Measurements from ENCODE around the gene NEK11. TPM values are rescaled to one million over a fixed set of nuclear protein-coding genes. Genes with fewer than 3 reads are reported as not detected.

The NEK11 gene
- total and polyA plus RNA-seq, 9 donors, result 6.3 to 11.5 (median 7.5) TPM

GRCh38 chr3:131387796-131388489 lies 361.3 kb downstream of the NEK11 start:
- Histone ChIP-seq H3K27ac (ENCODE audit: low read length) (no peak overlapping the region), H3K27me3 (ENCODE audit: control insufficient read depth, insufficient read depth, low read length) (no peaks in the 10 kb centered on the region), H3K4me1 (ENCODE audit: control insufficient read depth, insufficient read depth, low read length) (peaks cover 12% of the 10 kb centered on the region), H3K9me3 (replicated peaks; ENCODE audit: control insufficient read depth, low read depth, low read length) (no peaks in the 10 kb centered on the region), H3K4me3 (ENCODE audit: low read length) (no peak overlapping the region), H3K36me3 (ENCODE audit: control insufficient read depth, insufficient read depth, low read length) (peaks cover 27% of the 10 kb centered on the region)
- 18% methylated on average over 1 of the region's 1 CpG for WGBS (ENCODE audit: insufficient coverage)
- DNase-seq, result peak; percentile 10

GRCh38 chr3:131388490-131388799 lies 361.8 kb downstream of the NEK11 start:
- no peak overlapping the region for H3K27ac ChIP-seq (ENCODE audit: low read length)
- H3K9me3 ChIP-seq (replicated peaks; ENCODE audit: control insufficient read depth, low read depth, low read length), result no peaks in the 10 kb centered on the region
- no peaks in the 10 kb centered on the region for H3K27me3 ChIP-seq (ENCODE audit: control insufficient read depth, insufficient read depth, low read length)
- H3K4me1 ChIP-seq (ENCODE audit: control insufficient read depth, insufficient read depth, low read length), result peaks cover 10% of the 10 kb centered on the region
- 60% methylated on average over 2 of the region's 2 CpGs for WGBS (ENCODE audit: insufficient coverage)
- DNase-seq, result no peak
- H3K36me3 ChIP-seq (ENCODE audit: control insufficient read depth, insufficient read depth, low read length), result peaks cover 22% of the 10 kb centered on the region
- no peak overlapping the region for H3K4me3 ChIP-seq (ENCODE audit: low read length)

GRCh38 chr3:131390331-131390730 lies 363.7 kb downstream of the NEK11 start:
- WGBS (ENCODE audit: insufficient coverage), result no CpG with 5 or more reads among the region's 2 CpGs
- Histone ChIP-seq H3K36me3 (ENCODE audit: control insufficient read depth, insufficient read depth, low read length) (peaks cover 6% of the 10 kb centered on the region), H3K27me3 (ENCODE audit: control insufficient read depth, insufficient read depth, low read length) (no peaks in the 10 kb centered on the region), H3K27ac (ENCODE audit: low read length) (no peak overlapping the region), H3K9me3 (replicated peaks; ENCODE audit: control insufficient read depth, low read depth, low read length) (no peaks in the 10 kb centered on the region), H3K4me1 (ENCODE audit: control insufficient read depth, insufficient read depth, low read length) (peaks cover 10% of the 10 kb centered on the region), H3K4me3 (ENCODE audit: low read length) (no peak overlapping the region)
- DNase-seq, result no peak

- Histone ChIP-seq H3K4me3 (ENCODE audit: low read length) (no peak overlapping the region), H3K27ac (ENCODE audit: low read length) (no peak overlapping the region), H3K27me3 (ENCODE audit: control insufficient read depth, insufficient read depth, low read length) (no peaks in the 10 kb centered on the region), H3K36me3 (ENCODE audit: control insufficient read depth, insufficient read depth, low read length) (no peaks in the 10 kb centered on the region), H3K4me1 (ENCODE audit: control insufficient read depth, insufficient read depth, low read length) (peaks cover 3% of the 10 kb centered on the region), H3K9me3 (replicated peaks; ENCODE audit: control insufficient read depth, low read depth, low read length) (no peaks in the 10 kb centered on the region)
- 22% methylated on average over 3 of the region's 6 CpGs for WGBS (ENCODE audit: insufficient coverage)
- peak; percentile 39 for DNase-seq
Measured at GRCh38 chr3:131393051-131393450, 366.4 kb downstream of the NEK11 start.

GRCh38 chr3:131393868-131394267 lies 367.2 kb downstream of the NEK11 start:
- no peaks in the 10 kb centered on the region for H3K9me3 ChIP-seq (replicated peaks; ENCODE audit: control insufficient read depth, low read depth, low read length)
- DNase-seq, result no peak
- H3K4me3 ChIP-seq (ENCODE audit: low read length), result no peak overlapping the region
- peaks cover 3% of the 10 kb centered on the region for H3K4me1 ChIP-seq (ENCODE audit: control insufficient read depth, insufficient read depth, low read length)
- WGBS (ENCODE audit: insufficient coverage), result 86% methylated on average over 1 of the region's 4 CpGs
- H3K27ac ChIP-seq (ENCODE audit: low read length), result no peak overlapping the region
- H3K36me3 ChIP-seq (ENCODE audit: control insufficient read depth, insufficient read depth, low read length), result no peaks in the 10 kb centered on the region
- H3K27me3 ChIP-seq (ENCODE audit: control insufficient read depth, insufficient read depth, low read length), result no peaks in the 10 kb centered on the region

GRCh38 chr3:131394400-131394799 lies 367.7 kb downstream of the NEK11 start:
- Histone ChIP-seq H3K4me3 (ENCODE audit: low read length) (no peak overlapping the region), H3K4me1 (ENCODE audit: control insufficient read depth, insufficient read depth, low read length) (peaks cover 3% of the 10 kb centered on the region), H3K27me3 (ENCODE audit: control insufficient read depth, insufficient read depth, low read length) (no peaks in the 10 kb centered on the region), H3K27ac (ENCODE audit: low read length) (no peak overlapping the region), H3K36me3 (ENCODE audit: control insufficient read depth, insufficient read depth, low read length) (no peaks in the 10 kb centered on the region), H3K9me3 (replicated peaks; ENCODE audit: control insufficient read depth, low read depth, low read length) (no peaks in the 10 kb centered on the region)
- no peak for DNase-seq

- no peak overlapping the region for H3K4me3 ChIP-seq (ENCODE audit: low read length)
- H3K36me3 ChIP-seq (ENCODE audit: control insufficient read depth, insufficient read depth, low read length), result no peaks in the 10 kb centered on the region
- peaks cover 3% of the 10 kb centered on the region for H3K4me1 ChIP-seq (ENCODE audit: control insufficient read depth, insufficient read depth, low read length)
- H3K27me3 ChIP-seq (ENCODE audit: control insufficient read depth, insufficient read depth, low read length), result no peaks in the 10 kb centered on the region
- H3K9me3 ChIP-seq (replicated peaks; ENCODE audit: control insufficient read depth, low read depth, low read length), result no peaks in the 10 kb centered on the region
- peak; percentile 94 for DNase-seq
- no peak overlapping the region for H3K27ac ChIP-seq (ENCODE audit: low read length)
Measured at GRCh38 chr3:131396170-131396569, 369.5 kb downstream of the NEK11 start.

GRCh38 chr3:131397889-131398288 lies 371.2 kb downstream of the NEK11 start:
- DNase-seq, result no peak
- WGBS (ENCODE audit: insufficient coverage), result 40% methylated on average over 2 of the region's 4 CpGs
- no peak overlapping the region for H3K4me3 ChIP-seq (ENCODE audit: low read length)
- peaks cover 4% of the 10 kb centered on the region for H3K4me1 ChIP-seq (ENCODE audit: control insufficient read depth, insufficient read depth, low read length)
- no peaks in the 10 kb centered on the region for H3K36me3 ChIP-seq (ENCODE audit: control insufficient read depth, insufficient read depth, low read length)
- H3K27ac ChIP-seq (ENCODE audit: low read length), result no peak overlapping the region
- H3K9me3 ChIP-seq (replicated peaks; ENCODE audit: control insufficient read depth, low read depth, low read length), result no peaks in the 10 kb centered on the region
- no peaks in the 10 kb centered on the region for H3K27me3 ChIP-seq (ENCODE audit: control insufficient read depth, insufficient read depth, low read length)

Other genes with a start within 250 kb of the NEK11 start
- gene ATP2C1, start 132.8 kb upstream of the NEK11 start, total RNA-seq, result 46.5 TPM
- gene ATP2C1, start 132.8 kb upstream of the NEK11 start, polyA plus RNA-seq (ENCODE audit: insufficient read depth in 1 of 8, insufficient read length in 8 of 8, low replicate concordance in 1 of 8), result 10 to 100 TPM; 51.2 to 92.6 (median 64.7) TPM
- 6.7 TPM for gene ASTE1, start 52 bp upstream of the NEK11 start, total RNA-seq
- gene ASTE1, start 52 bp upstream of the NEK11 start, polyA plus RNA-seq (ENCODE audit: insufficient read depth in 1 of 8, insufficient read length in 8 of 8, low replicate concordance in 1 of 8), result 1 to 10 TPM; 5.9 to 8.6 (median 7.1) TPM